ENCODE data around the gene HSPBP1.

The HSPBP1 gene

GRCh38 chr19:55247621-55248099 is 32.2 kb downstream of the HSPBP1 start:
- no peak for TF ChIP-seq ZNF274 (IDR thresholded peaks at IDR 0.05; ENCODE audit: low read depth, low read length)
- no peak overlapping the region for H3K4me3 ChIP-seq (ENCODE audit: low read length)

GRCh38 chr19:55246462-55247451 is 33.2 kb downstream of the HSPBP1 start:
- no peak for TF ChIP-seq ZNF274 (IDR thresholded peaks at IDR 0.05; ENCODE audit: low read depth, low read length)
- H3K4me3 ChIP-seq (ENCODE audit: low read length) = no peak overlapping the region

DNA sequence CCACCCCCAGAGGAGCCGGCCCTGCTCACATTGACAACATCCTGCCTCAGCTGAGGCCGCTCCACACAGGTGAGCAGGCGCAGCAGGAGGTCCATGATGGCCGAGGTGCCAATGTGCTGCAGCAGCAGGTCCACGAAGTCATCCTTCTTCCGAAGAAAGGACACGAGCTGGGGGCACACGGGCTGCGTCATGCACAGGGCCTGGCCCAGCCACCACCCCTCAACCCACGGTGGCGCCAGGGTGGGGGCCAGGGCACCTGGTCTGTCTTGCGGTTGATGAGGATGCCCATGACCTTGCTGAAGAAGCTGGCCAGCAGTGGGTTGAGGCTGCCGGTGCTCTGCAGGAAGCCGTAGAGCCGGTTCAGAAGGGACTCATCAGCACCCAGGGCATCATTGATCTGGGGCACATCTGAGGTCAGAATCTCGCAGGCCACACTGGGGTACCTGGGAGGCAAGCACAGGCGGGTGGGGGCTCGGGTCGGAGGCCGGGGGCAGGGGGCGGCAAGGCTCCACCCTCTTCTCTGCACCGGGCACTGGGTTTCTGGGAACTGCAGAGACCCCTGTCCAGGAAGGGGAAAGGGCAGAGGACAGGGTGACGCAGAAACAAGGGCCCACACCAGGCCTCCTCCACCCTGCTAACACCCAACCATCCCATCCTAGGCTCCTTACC is 34.5 kb downstream of the HSPBP1 start:
- no peak overlapping the region for H3K4me3 ChIP-seq (ENCODE audit: low read length)
- no peak for TF ChIP-seq ZNF274 (IDR thresholded peaks at IDR 0.05; ENCODE audit: low read depth, low read length)

- no peak overlapping the region for H3K4me3 ChIP-seq (ENCODE audit: low read length)
- TF ChIP-seq ZNF274 (IDR thresholded peaks at IDR 0.05; ENCODE audit: low read depth, low read length) = no peak
Measured at GRCh38 chr19:55244004-55244680, 35.8 kb downstream of the HSPBP1 start.

GRCh38 chr19:55242517-55242916 is 37.4 kb downstream of the HSPBP1 start:
- no peak for TF ChIP-seq ZNF274 (IDR thresholded peaks at IDR 0.05; ENCODE audit: low read depth, low read length)
- no peak overlapping the region for H3K4me3 ChIP-seq (ENCODE audit: low read length)

- no peak for TF ChIP-seq ZNF274 (IDR thresholded peaks at IDR 0.05; ENCODE audit: low read depth, low read length)
- no peak overlapping the region for H3K4me3 ChIP-seq (ENCODE audit: low read length)
Measured at GRCh38 chr19:55241935-55242464, 37.9 kb downstream of the HSPBP1 start.

- H3K4me3 ChIP-seq (ENCODE audit: low read length) = no peak overlapping the region
- TF ChIP-seq ZNF274 (IDR thresholded peaks at IDR 0.05; ENCODE audit: low read depth, low read length) = no peak
Measured at GRCh38 chr19:55241143-55241934, 38.6 kb downstream of the HSPBP1 start.

DNA sequence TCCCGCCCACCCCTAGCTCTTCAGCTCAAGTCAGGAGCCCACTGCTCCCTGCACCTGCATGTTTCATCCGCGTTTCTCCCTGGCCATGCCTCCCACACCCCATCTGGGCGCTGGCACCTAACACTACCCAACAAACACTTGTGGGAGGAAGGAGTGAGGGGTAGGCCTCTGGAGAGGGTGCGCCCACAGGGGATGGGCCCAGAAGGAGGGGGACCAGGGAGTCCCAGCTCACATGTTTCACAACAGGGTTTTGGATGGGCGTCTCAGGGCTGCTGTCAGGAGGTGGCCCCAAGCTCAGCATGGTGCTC is 39.2 kb downstream of the HSPBP1 start:
- H3K4me3 ChIP-seq (ENCODE audit: low read length) = no peak overlapping the region
- TF ChIP-seq ZNF274 (IDR thresholded peaks at IDR 0.05; ENCODE audit: low read depth, low read length) = no peak

GRCh38 chr19:55239004-55239403 is 40.9 kb downstream of the HSPBP1 start:
- H3K4me3 ChIP-seq (ENCODE audit: low read length) = no peak overlapping the region
- TF ChIP-seq ZNF274 (IDR thresholded peaks at IDR 0.05; ENCODE audit: low read depth, low read length) = no peak

- TF ChIP-seq ZNF274 (IDR thresholded peaks at IDR 0.05; ENCODE audit: low read depth, low read length) = no peak
Measured at GRCh38 chr19:55238030-55238429, 41.9 kb downstream of the HSPBP1 start.

GRCh38 chr19:55232986-55233385 is 46.9 kb downstream of the HSPBP1 start:
- H3K4me3 ChIP-seq (ENCODE audit: low read length) = no peak overlapping the region
- TF ChIP-seq ZNF274 (IDR thresholded peaks at IDR 0.05; ENCODE audit: low read depth, low read length) = no peak

More at GRCh38 chr19:55238030-55238429, 41.9 kb downstream of the HSPBP1 start:
- H3K4me3 ChIP-seq (ENCODE audit: low read length) = no peak overlapping the region

- no peak for TF ChIP-seq ZNF274 (IDR thresholded peaks at IDR 0.05; ENCODE audit: low read depth, low read length)
- H3K4me3 ChIP-seq (ENCODE audit: low read length) = no peak overlapping the region
Measured at GRCh38 chr19:55232286-55232602, 47.7 kb downstream of the HSPBP1 start.

GRCh38 chr19:55231391-55232285 is 48.3 kb downstream of the HSPBP1 start:
- no peak for TF ChIP-seq ZNF274 (IDR thresholded peaks at IDR 0.05; ENCODE audit: low read depth, low read length)

More at GRCh38 chr19:55231391-55232285, 48.3 kb downstream of the HSPBP1 start:
- no peak overlapping the region for H3K4me3 ChIP-seq (ENCODE audit: low read length)
